ENCODE measurements around the gene VPS8.

DNA sequence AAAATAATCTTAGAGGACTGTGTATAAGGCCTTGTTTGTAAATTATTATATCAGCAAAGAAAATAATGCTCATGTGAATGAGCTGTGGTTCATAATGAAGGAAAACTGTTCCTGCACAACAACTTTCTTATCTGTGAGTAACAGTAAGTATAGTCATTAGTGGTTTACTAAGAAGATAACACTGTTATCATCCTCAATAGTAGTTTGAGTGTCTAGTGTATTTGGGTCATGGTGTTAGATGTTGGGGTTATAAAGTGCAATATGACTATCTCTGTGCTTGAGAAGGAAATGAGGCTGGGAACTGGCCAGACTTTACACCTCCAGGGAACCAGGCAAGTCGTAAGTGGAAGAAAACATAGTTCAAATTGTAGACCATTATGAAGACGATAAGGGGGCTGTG lies 15.6 kb downstream of the VPS8 start:
- TF ChIP-seq CTCF (IDR thresholded peaks at IDR 0.05) (no peak), SIN3A (IDR thresholded peaks at IDR 0.05; ENCODE audit: borderline replicate concordance, insufficient read depth, low read depth, low read length) (no peak), POLR2AphosphoS5 (IDR thresholded peaks at IDR 0.05; ENCODE audit: low read depth, low read length) (no peak), REST (IDR thresholded peaks at IDR 0.05; ENCODE audit: insufficient read depth in 1 of 2, low read depth in 2 of 2, low read length in 1 of 2) (no peak)

All from Panc1 (cell line).